Heart left ventricle (tissue), 16 donors: Measurements from ENCODE around the gene JAG1. TPM values are rescaled to one million over a fixed set of nuclear protein-coding genes. Genes with fewer than 3 reads are reported as not detected.
A peak's percentile ranks its signal among the peaks of the same experiment; 100 is the strongest.

ENCODE experiments used
- ATAC-seq, 4 donors: fragments of 200-7000 bp; cut with Tn5 transposase; one replicate each; pipeline ENCODE4 v1.9.1; 2020 to 2022; ENCODE audit warnings: moderate library complexity in 4 of 4, mild to moderate bottlenecking in 3 of 4, moderate number of reproducible peaks in 1 of 4
- DNase-seq, 5 donors: peaks; one replicate each; pipeline ENCODE4 v3.0.0-alpha.2; 2020
- H3K27ac ChIP-seq, 12 donors: fragments of 200-600 bp; sonication (generic) in 4 of 12; one replicate each; pipeline versions ENCODE4 v1.5.0 to v1.8.0; 2016 to 2022; ENCODE audit warnings: mild to moderate bottlenecking in 2 of 12
- H3K27me3 ChIP-seq, 9 donors: fragments of 200-600 bp; sonication (generic) in 2 of 9; one replicate each; pipeline versions ENCODE4 v1.5.1 to v1.8.0; 2016 to 2022; ENCODE audit warnings: mild to moderate bottlenecking in 3 of 9
- H3K36me3 ChIP-seq, 9 donors: fragments of 200-600 bp; sonication (generic) in 2 of 9; one replicate each; pipeline versions ENCODE4 v1.5.0 to v1.8.0; 2018 to 2022; ENCODE audit warnings: mild to moderate bottlenecking in 2 of 9
- H3K4me1 ChIP-seq, 12 donors: fragments of 200-600 bp; sonication (generic) in 4 of 12; one replicate each; pipeline versions ENCODE4 v1.5.0 to v1.8.0; 2016 to 2022; ENCODE audit warnings: mild to moderate bottlenecking in 3 of 12
- H3K4me3 ChIP-seq, 12 donors: fragments of 200-600 bp; sonication (generic) in 4 of 12; one replicate each; pipeline versions ENCODE4 v1.5.0 to v1.8.0; 2017 to 2022; ENCODE audit warnings: mild to moderate bottlenecking in 9 of 12, moderate library complexity in 4 of 12
- H3K9me3 ChIP-seq, 12 donors: fragments of 200-600 bp; sonication (generic) in 4 of 12; one replicate each; pipeline versions ENCODE4 v1.5.0 to v1.8.0; 2016 to 2022; ENCODE audit warnings: mild to moderate bottlenecking in 1 of 12
- CTCF ChIP-seq, 12 donors: fragments of 200-600 bp; sonication (generic) in 4 of 12; IDR thresholded peaks; one replicate each; pipeline versions ENCODE4 v1.5.0 to v1.8.0; 2018 to 2022; ENCODE audit warnings: antibody characterized with exemption in 12 of 12, mild to moderate bottlenecking in 5 of 12
- POLR2A ChIP-seq, 2 donors: fragments of 450-650 bp; IDR thresholded peaks; one replicate each; pipeline ENCODE4 v1.6.1; 2017; ENCODE audit warnings: antibody characterized with exemption in 2 of 2, mild to moderate bottlenecking in 2 of 2, moderate library complexity in 2 of 2
- WGBS, 4 donors: extraction: QIAGEN DNeasy Blood & Tissue Kit in 2 of 4; methylation state at CpG; one replicate each; pipeline versions ENCODE4 v1.1.5 to v1.1.7; 2013 to 2018; 5-methylcytosine and 5-hydroxymethylcytosine counted together
- intact Hi-C, 10 donors: fragments of 100-400 bp; cut with DNase I; formaldehyde crosslinking; loops; one replicate each; pipeline versions ENCODE4 v1.11.1 to v1.14.2; 2022
- polyA plus RNA-seq, 2 donors: library from polyadenylated mRNA; stranded (reverse); fragments of 200-250 nt; gene quantifications; one replicate each; pipeline ENCODE4 v1.2.3, GENCODE V29; 2013
- total RNA-seq, 9 donors: library from RNA; depleted of rRNA in 2 of 9; stranded (reverse); fragments of >200 nt in 2 of 9; fragmentation: NEBNext Ultra II Directional in 3 of 9; extraction: Animal tissue kit (Norgen Biotek cat#: 25700) in 3 of 9; gene quantifications; one replicate each; pipeline versions ENCODE4 v1.1.0 to v1.2.4, GENCODE V29; 2016 to 2023
- donor health status: ischemic (EF 13 %, LVEDD 7.1; RV severe dilation, severe dysfunction).
- donor health status: healthy with polysubstance abuse.
- donor health status: DM: no; HTN: yes; CAD: no.
- donor health status: DM: no; HTN: no; CAD: no.
- donor health status: ischemic (EF 25% LVEDD 6.9; RV normal size, moderate dysfunction).
- donor health status: ischemic (EF 25% LVEDD 5.7; RV mildly dilated, moderate dysfunction).
- donor health status: healthy.
- donor health status: DM: yes; HTN: yes; CAD: no.
- donor health status: ischemic (EF 35%, LVEDD 5.7; RV mildly dilated, moderate dysfunction).
- donor health status: nonischemic (EF 11% LVEDD 7.7; RV severe dilation, severe dysfunction).
- donor health status: DM: yes; HTN: yes; CAD: no.
- donor health status: PGD.
- donor health status: ischemic (EF 29% LVEDD 5.4; RV normal size, mild dysfunction).
- donor health status: nonischemic (EF 23%, LVEDD 6.1; RV moderate dilation, normal function).

Gene JAG1
- total and polyA plus RNA-seq, 11 donors: 12.5 to 42.6 (median 24.9) TPM

DNA sequence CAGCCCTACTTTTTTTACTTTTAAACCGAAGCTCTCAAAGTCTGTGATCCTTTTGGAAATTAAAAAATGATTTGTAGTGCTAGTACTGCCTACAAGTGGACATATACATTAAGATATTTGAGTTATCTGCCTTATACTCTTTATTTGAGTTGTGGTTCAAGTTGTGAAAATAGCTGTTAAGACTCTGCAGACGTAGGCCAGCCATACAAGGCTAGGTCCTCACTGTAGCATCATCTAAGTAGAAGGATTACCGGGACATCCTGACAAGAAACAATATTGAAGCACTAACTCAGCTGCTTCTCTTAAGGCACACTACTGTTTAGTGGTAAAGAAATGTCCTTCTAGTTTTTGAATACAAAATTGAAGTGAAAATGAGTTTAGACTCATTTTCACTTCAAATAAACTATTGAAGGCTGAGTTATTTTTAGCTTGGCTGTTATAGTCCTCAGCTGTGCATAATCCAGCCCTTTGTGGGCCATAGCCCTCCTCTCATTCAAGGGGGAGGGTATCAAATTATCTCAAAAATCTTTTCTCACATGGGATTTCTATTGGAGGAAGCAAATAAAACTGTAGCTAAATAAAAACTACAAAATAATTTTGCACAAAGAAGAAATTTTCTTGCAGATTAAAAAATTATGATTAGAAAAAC, 68.1 kb downstream of the JAG1 start:
- TF ChIP-seq POLR2A (IDR thresholded peaks at IDR 0.05) (no peak), CTCF (IDR thresholded peaks at IDR 0.05) (no peak)
- peaks cover 0 to 60% (median 10%) of the 10 kb centered on the region in 12 donors for H3K4me1 ChIP-seq
- DNase-seq: no peak
- H3K27me3 ChIP-seq: no peaks in the 10 kb centered on the region
- peaks cover 0 to 5% (median 0%) of the 10 kb centered on the region in 9 donors for H3K36me3 ChIP-seq
- no peak overlapping the region for H3K4me3 ChIP-seq
- peaks cover 0 to 11% (median 0%) of the 10 kb centered on the region in 12 donors for H3K9me3 ChIP-seq
- no peak for ATAC-seq
- intact Hi-C loops: no loop called here
- H3K27ac ChIP-seq: peak overlapping the region in 11 of 12 donors; percentile 48 to 77 (median 70)
- WGBS, 4 donors: 91 to 95% (median 93%) methylated on average over 3 of the region's 3 CpGs

DNA sequence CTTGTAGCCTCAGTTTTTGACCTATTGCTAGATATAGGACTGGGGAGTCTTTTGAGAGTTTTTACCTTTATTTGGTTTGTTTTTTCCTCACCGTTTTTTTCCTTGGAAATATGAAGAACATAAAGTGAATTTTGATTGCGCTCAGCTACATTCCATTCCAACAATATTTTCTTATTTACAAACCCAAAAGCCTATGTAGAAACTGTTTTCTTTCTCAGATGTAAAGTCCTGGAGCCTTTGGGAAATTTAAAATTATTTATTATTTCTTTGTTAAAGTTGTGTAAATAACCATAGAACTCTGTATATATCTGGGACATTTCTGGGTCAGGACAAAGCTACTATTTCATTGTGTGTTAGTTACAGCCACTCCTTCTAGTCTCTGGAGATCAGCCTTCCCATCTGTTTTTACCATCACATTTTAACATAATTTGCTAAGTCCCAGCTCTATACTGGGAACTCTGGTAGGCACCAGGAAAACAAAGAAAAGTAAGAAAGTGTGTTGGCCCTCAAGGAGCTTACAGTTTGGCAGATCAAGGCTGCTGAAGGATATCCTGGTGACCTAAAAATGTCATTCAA, 68.8 kb downstream of the JAG1 start:
- no peak for DNase-seq
- H3K9me3 ChIP-seq: peaks cover 0 to 11% (median 0%) of the 10 kb centered on the region in 12 donors
- peaks cover 0 to 5% (median 0%) of the 10 kb centered on the region in 9 donors for H3K36me3 ChIP-seq
- peak; percentile 25 to 62 (median 54) for ATAC-seq
- TF ChIP-seq CTCF (IDR thresholded peaks at IDR 0.05) (no peak), POLR2A (IDR thresholded peaks at IDR 0.05) (no peak)
- H3K27me3 ChIP-seq: no peaks in the 10 kb centered on the region
- H3K4me3 ChIP-seq: no peak overlapping the region
- H3K4me1 ChIP-seq: peaks cover 0 to 53% (median 9%) of the 10 kb centered on the region in 12 donors
- WGBS, 4 donors: 71 to 84% (median 77%) methylated on average over 2 of the region's 2 CpGs
- H3K27ac ChIP-seq: peak overlapping the region; percentile 33 to 77 (median 69)
- intact Hi-C loops: loop anchor here in 2 of 10 donors (5.0 kb wide), 2 partner anchors 43 to 48 kb away; no protein-coding TSS in a partner anchor

- Histone ChIP-seq H3K27me3 (no peaks in the 10 kb centered on the region), H3K27ac (peak overlapping the region; percentile 33 to 77 (median 71)), H3K4me3 (no peak overlapping the region), H3K9me3 (peaks cover 0 to 11% (median 0%) of the 10 kb centered on the region in 12 donors), H3K36me3 (peaks cover 0 to 5% (median 0%) of the 10 kb centered on the region in 9 donors), H3K4me1 (peaks cover 0 to 46% (median 8%) of the 10 kb centered on the region in 12 donors)
- DNase-seq: peak; percentile 42 to 71 (median 64)
- TF ChIP-seq CTCF (IDR thresholded peaks at IDR 0.05) (no peak), POLR2A (IDR thresholded peaks at IDR 0.05) (no peak)
- ATAC-seq: peak; percentile 82 to 94 (median 89)
- intact Hi-C loops: loop anchor here in 2 of 10 donors (5.0 kb wide), 2 partner anchors 42 to 47 kb away; no protein-coding TSS in a partner anchor
- 70 to 82% (median 75%) methylated on average over 8 of the region's 8 CpGs for WGBS, 4 donors
Measured at GRCh38 chr20:10603971-10604864, 69.6 kb downstream of the JAG1 start.
